ENCODE results near the gene ZNF689. TPM values are rescaled to one million over a fixed set of nuclear protein-coding genes. Genes with fewer than 3 reads are reported as not detected.
A peak's percentile ranks its signal among the peaks of the same experiment; 100 is the strongest.

Gene ZNF689
- total and polyA plus RNA-seq, 12 donors = 2.7 to 7.4 (median 5.4) TPM

DNA sequence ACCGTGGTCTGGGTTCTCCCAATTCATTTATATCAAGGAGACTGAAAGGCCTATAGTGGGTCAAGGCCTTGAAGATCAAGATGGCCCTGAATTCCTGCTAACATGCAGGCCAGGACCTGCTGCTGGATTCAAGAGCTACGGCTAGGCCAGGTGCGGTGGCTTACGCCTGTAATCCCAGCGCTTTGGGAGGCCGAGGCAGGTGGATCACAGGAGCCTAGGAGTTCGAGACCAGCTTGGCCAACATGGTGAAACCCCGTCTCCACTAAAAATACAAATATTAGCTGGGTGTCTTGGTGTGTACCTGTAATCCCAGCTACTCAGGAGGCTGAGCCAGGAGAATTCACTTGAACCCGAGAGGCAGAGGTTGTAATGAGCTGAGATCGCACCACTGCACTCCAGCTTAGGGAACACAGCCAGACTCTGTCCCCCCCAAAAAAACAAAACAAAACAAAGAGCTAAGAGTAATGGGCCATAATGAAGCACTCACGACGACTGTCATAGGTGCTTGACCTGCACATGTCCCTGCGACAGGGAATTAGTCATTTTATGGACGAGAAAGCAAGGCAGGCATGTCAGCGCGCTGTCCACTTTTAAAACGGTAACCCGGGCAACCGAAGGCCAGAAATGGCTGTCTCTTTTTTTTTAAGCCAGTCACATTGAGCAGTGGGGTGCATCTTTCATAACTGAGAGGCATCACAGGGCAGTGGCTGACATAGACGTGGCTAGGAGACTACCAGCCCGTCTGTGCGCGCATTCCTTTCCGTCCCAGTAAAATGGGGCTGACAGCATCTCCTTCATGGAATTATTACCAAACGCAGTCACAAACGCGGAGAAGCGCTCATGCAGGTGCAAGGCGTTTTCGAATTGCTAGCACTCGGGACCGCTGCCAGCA is 47.0 kb upstream of the ZNF689 start:
- peaks cover 0 to 66% (median 31%) of the 10 kb centered on the region in 9 donors for H3K36me3 ChIP-seq
- TF ChIP-seq, protein P1, sequence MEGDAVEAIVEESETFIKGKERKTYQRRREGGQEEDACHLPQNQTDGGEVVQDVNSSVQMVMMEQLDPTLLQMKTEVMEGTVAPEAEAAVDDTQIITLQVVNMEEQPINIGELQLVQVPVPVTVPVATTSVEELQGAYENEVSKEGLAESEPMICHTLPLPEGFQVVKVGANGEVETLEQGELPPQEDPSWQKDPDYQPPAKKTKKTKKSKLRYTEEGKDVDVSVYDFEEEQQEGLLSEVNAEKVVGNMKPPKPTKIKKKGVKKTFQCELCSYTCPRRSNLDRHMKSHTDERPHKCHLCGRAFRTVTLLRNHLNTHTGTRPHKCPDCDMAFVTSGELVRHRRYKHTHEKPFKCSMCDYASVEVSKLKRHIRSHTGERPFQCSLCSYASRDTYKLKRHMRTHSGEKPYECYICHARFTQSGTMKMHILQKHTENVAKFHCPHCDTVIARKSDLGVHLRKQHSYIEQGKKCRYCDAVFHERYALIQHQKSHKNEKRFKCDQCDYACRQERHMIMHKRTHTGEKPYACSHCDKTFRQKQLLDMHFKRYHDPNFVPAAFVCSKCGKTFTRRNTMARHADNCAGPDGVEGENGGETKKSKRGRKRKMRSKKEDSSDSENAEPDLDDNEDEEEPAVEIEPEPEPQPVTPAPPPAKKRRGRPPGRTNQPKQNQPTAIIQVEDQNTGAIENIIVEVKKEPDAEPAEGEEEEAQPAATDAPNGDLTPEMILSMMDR (IDR thresholded peaks at IDR 0.05) = no peak
- intact Hi-C loops (cut with DNase I) = loop anchor here in 2 of 10 donors (10.0 kb wide), 3 partner anchors 132 to 842 kb away; partner anchors contain the start of genes PAGR1 (in 1 of the 2), PPP4C (in 1 of the 2), PRRT2 (in 1 of the 2) and ZNF768 (in 1 of the 2)
- 34 to 36% methylated on average over 32 of the region's 32 CpGs for WGBS, 2 donors
- no peaks in the 10 kb centered on the region for H3K9me3 ChIP-seq
- H3K27ac ChIP-seq = peak overlapping the region; percentile 55 to 99 (median 86)
- no peaks in the 10 kb centered on the region for H3K27me3 ChIP-seq
- no peak for DNase-seq
- H3K4me3 ChIP-seq = peak overlapping the region in 9 of 10 donors; percentile 34 to 91 (median 57)
- no peak for ATAC-seq
- H3K4me1 ChIP-seq = peaks cover 15 to 46% (median 43%) of the 10 kb centered on the region in 9 donors

- H3K27ac ChIP-seq = peak overlapping the region in 5 of 10 donors; percentile 78 to 99 (median 89)
- no peaks in the 10 kb centered on the region for H3K9me3 ChIP-seq
- H3K36me3 ChIP-seq = peaks cover 0 to 57% (median 25%) of the 10 kb centered on the region in 9 donors
- H3K27me3 ChIP-seq = no peaks in the 10 kb centered on the region
- 96 to 98% methylated on average over 8 of the region's 8 CpGs for WGBS, 2 donors
- DNase-seq (no peak), ATAC-seq (no peak)
- no peak overlapping the region for H3K4me3 ChIP-seq
- peaks cover 19 to 46% (median 41%) of the 10 kb centered on the region in 9 donors for H3K4me1 ChIP-seq
- TF ChIP-seq, protein P1 (IDR thresholded peaks at IDR 0.05) = no peak
- intact Hi-C loops (cut with DNase I) = loop anchor here in 2 of 10 donors (10.0 kb wide), 3 partner anchors 132 to 842 kb away; partner anchors contain the start of genes PAGR1 (in 1 of the 2), PPP4C (in 1 of the 2), PRRT2 (in 1 of the 2) and ZNF768 (in 1 of the 2)
These were observed 46.2 kb upstream of the ZNF689 start for GRCh38 chr16:30656388-30656787.

DNA sequence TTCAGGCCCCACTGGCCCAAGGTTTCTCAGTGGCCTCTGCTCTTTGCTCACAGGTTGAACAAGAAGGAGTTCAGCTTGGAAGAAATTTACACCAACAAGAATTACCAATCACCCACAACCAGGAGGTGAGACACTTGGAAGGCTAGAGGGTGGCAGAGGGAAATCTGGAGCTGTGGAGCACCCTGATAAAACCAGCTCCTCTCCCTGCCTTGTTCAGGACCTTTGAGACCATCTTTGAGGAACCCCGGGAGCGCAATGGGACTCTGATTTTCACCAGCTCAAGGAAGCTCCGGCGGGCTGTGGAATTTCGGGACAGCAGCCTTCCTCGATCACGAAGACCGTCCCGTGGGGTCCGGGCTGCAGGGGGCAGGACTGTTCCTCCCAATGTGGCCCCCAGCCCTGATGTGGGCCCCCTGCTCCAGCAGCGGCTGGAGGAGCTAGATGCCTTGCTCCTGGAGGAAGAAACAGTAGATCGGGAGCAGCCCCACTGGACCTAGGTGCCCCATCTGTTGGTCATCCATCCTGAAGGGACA is 45.7 kb upstream of the ZNF689 start:
- no peak for ATAC-seq
- intact Hi-C loops (cut with DNase I) = loop anchor here in 2 of 10 donors (10.0 kb wide), 3 partner anchors 131 to 841 kb away; partner anchors contain the start of genes PAGR1 (in 1 of the 2), PPP4C (in 1 of the 2), PRRT2 (in 1 of the 2) and ZNF768 (in 1 of the 2)

More for the DNA sequence above, 45.7 kb upstream of the ZNF689 start:
- Histone ChIP-seq H3K27me3 (no peaks in the 10 kb centered on the region), H3K27ac (peak overlapping the region in 1 of 10 donors; percentile 78), H3K9me3 (no peaks in the 10 kb centered on the region), H3K4me1 (peaks cover 16 to 41% (median 38%) of the 10 kb centered on the region in 9 donors), H3K36me3 (peaks cover 0 to 52% (median 21%) of the 10 kb centered on the region in 9 donors), H3K4me3 (no peak overlapping the region)
- no peak for DNase-seq
- TF ChIP-seq, protein P1 (IDR thresholded peaks at IDR 0.05) = no peak
- WGBS, 2 donors = 91 to 97% methylated on average over 12 of the region's 12 CpGs
